Loucy (cell line): ENCODE data around the gene ZNF750.

Source experiments
- H2AFZ ChIP-seq: fragments of 200-600 bp; sonication (generic); 2 replicates; pipeline ENCODE4 v1.6.0; 2016; ENCODE audit warnings: antibody characterized with exemption, mild to moderate bottlenecking, low read length, moderate library complexity
- H3F3A ChIP-seq: fragments of 200-600 bp; 2 replicates; pipeline ENCODE4 v1.6.0; 2016; ENCODE audit warnings: antibody characterized with exemption, low read depth, mild to moderate bottlenecking
- H3K27me3 ChIP-seq: fragments of 200-600 bp; sonication (generic); 2 replicates; pipeline ENCODE4 v1.6.1; 2014; ENCODE audit warnings: low read length, mild to moderate bottlenecking; ENCODE audit not compliant: insufficient read depth, poor library complexity, severe bottlenecking
- H3K36me3 ChIP-seq: fragments of 200-600 bp; sonication (generic); 2 replicates; pipeline ENCODE4 v1.6.1; 2016; ENCODE audit warnings: low read length; ENCODE audit not compliant: insufficient read depth
- H3K4me1 ChIP-seq: fragments of 200-600 bp; sonication (generic); 2 replicates; pipeline ENCODE4 v1.5.1; 2014; ENCODE audit warnings: low read length, mild to moderate bottlenecking; ENCODE audit not compliant: insufficient read depth, poor library complexity, severe bottlenecking
- H3K4me2 ChIP-seq: fragments of 200-600 bp; sonication (generic); 2 replicates; pipeline ENCODE4 v1.6.0; 2014; ENCODE audit warnings: antibody characterized with exemption, low read length, low read depth, mild to moderate bottlenecking; ENCODE audit not compliant: poor library complexity, severe bottlenecking
- H3K4me3 ChIP-seq: fragments of 200-600 bp; sonication (generic); 2 replicates; pipeline ENCODE4 v1.5.1; 2014; ENCODE audit warnings: low read length, mild to moderate bottlenecking, mixed read lengths; ENCODE audit not compliant: poor library complexity, severe bottlenecking
- H3K79me2 ChIP-seq: fragments of 200-600 bp; sonication (generic); 2 replicates; pipeline ENCODE4 v1.6.1; 2014; ENCODE audit warnings: low read length; ENCODE audit not compliant: insufficient read depth
- H3K9ac ChIP-seq: fragments of 200-600 bp; sonication (generic); 2 replicates; pipeline ENCODE4 v1.6.0; 2014; ENCODE audit warnings: mild to moderate bottlenecking, low read depth, low read length, moderate library complexity; ENCODE audit not compliant: poor library complexity, severe bottlenecking
- H3K9me2 ChIP-seq: fragments of 200-600 bp; sonication (generic); replicated peaks from 2 replicates; pipeline ENCODE4 v1.6.1; 2016; ENCODE audit warnings: low read depth, low read length, mixed read lengths
- H3K9me3 ChIP-seq: fragments of 200-600 bp; sonication (generic); 2 replicates; pipeline ENCODE4 v1.6.1; 2014; ENCODE audit warnings: mild to moderate bottlenecking, antibody characterized with exemption, low read length, low read depth; ENCODE audit not compliant: insufficient read depth
- H4K20me1 ChIP-seq: fragments of 200-600 bp; sonication (generic); 2 replicates; pipeline ENCODE4 v1.6.0; 2014; ENCODE audit warnings: antibody characterized with exemption, low read length, mild to moderate bottlenecking; ENCODE audit not compliant: insufficient read depth, poor library complexity, severe bottlenecking
- CTCF ChIP-seq: fragments of 200-600 bp; sonication (generic); conservative IDR thresholded peaks from 2 replicates; pipeline ENCODE4 v1.5.1; 2014; ENCODE audit warnings: mild to moderate bottlenecking, antibody characterized with exemption, low read length
- EZH2phosphoT487 ChIP-seq: fragments of 200-600 bp; IDR thresholded peaks from 2 replicates; pipeline ENCODE4 v1.6.1; 2018; ENCODE audit warnings: antibody characterized with exemption, mild to moderate bottlenecking, moderate library complexity, borderline replicate concordance

Gene ZNF750

DNA sequence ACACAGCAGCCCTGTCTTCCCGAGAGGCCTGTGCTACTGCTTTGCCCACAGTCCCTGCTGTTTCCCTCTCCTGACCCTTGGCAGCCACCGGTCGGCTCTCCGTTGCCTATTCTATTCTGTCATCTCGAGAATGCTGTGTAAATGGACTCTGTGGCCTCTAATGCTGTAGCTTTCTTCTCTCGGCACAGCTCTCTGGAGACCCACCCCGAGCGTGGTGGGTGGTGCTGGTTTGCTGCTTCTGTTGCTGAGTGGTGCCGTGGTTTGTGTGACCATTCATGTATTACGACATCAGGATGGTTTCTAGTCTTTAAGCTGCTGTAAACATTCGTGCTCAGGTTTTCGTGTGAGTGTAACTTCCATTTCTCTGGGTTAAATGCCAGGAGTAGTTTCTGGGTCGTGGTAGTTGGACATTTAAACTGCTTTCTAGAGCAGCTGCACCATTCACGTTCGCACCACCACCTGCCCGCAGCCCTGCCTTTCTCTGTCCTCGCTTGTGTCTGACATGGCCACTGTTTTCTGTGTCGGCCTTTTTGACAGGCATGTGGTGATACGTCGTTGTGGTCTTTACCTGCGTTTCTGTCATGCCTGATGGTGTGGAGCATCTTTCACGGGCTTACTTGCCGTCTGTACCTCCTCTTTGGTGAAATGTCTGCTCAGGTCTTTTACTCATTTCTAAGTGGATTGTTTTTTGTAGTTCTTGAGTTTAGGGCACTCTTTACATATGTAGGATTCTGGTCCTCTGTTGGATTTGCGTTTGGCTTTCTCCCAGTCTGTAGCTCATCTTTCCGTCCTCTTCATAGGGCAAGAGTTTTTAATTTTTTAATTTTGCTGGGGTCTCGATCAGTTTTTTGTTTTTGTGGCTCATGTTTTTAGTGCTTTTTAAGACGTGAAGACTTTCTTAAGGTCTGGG, 47.7 kb upstream of the ZNF750 start:
- Histone ChIP-seq H2AFZ (no peak overlapping the region), H3K4me3 (no peak overlapping the region), H3K79me2 (peaks cover 83% of the 10 kb centered on the region), H3K4me1 (peaks cover 62% of the 10 kb centered on the region), H3K9me2 (no peaks in the 10 kb centered on the region), H3K9ac (no peak overlapping the region), H3F3A (peaks cover 3% of the 10 kb centered on the region; the same call in 1 of the 2 replicates), H3K9me3 (no peaks in the 10 kb centered on the region), H3K27me3 (no peaks in the 10 kb centered on the region), H4K20me1 (peaks cover 11% of the 10 kb centered on the region), H3K36me3 (peaks cover 48% of the 10 kb centered on the region; the same call in 1 of the 2 replicates), H3K4me2 (peak overlapping the region; percentile 29)
- no peak for TF ChIP-seq EZH2phosphoT487
- TF ChIP-seq CTCF = no peak

DNA sequence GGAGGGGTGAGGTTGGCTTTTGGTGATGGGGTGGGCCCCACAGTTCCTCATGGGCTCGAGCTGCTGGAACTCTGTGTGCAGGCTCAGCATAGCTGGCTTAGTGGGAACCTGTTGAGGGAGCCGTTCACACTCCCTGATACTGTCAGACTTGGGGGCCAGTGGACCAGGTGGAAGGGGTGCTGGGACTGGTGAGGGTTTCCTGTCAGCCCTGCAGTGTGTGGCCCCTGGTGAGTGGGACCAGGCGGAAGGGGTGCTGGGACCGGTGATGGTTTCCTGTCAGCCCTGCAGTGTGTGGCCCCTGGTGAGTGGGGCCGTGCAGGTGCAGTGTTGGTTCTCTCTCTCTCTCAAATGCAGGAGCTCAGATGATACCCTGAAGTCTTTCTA, 45.1 kb upstream of the ZNF750 start:
- no peak for TF ChIP-seq CTCF
- no peak for TF ChIP-seq EZH2phosphoT487
- Histone ChIP-seq H3K4me2 (peak overlapping the region; percentile 76), H2AFZ (no peak overlapping the region), H4K20me1 (peaks cover 21% of the 10 kb centered on the region), H3F3A (peaks cover 3% of the 10 kb centered on the region; the same call in 1 of the 2 replicates), H3K9me3 (no peaks in the 10 kb centered on the region), H3K4me3 (peak overlapping the region; percentile 57), H3K36me3 (peaks cover 27% of the 10 kb centered on the region; the same call in 1 of the 2 replicates), H3K27me3 (no peaks in the 10 kb centered on the region), H3K9me2 (no peaks in the 10 kb centered on the region), H3K4me1 (peaks cover 86% of the 10 kb centered on the region), H3K9ac (peak overlapping the region; percentile 67), H3K79me2 (peaks cover 87% of the 10 kb centered on the region)

- H3K9ac ChIP-seq = peak overlapping the region; percentile 67
- H3K4me3 ChIP-seq = peak overlapping the region; percentile 57
- H2AFZ ChIP-seq = no peak overlapping the region
- H3K9me2 ChIP-seq = no peaks in the 10 kb centered on the region
- TF ChIP-seq EZH2phosphoT487 = no peak
- TF ChIP-seq CTCF = no peak
- peaks cover 87% of the 10 kb centered on the region for H3K4me1 ChIP-seq
- H3K36me3 ChIP-seq = peaks cover 24% of the 10 kb centered on the region; the same call in 1 of the 2 replicates
- no peaks in the 10 kb centered on the region for H3K9me3 ChIP-seq
- no peaks in the 10 kb centered on the region for H3K27me3 ChIP-seq
- H3K79me2 ChIP-seq = peaks cover 87% of the 10 kb centered on the region
- H3K4me2 ChIP-seq = peak overlapping the region; percentile 76
- H3F3A ChIP-seq = peaks cover 3% of the 10 kb centered on the region; the same call in 1 of the 2 replicates
- H4K20me1 ChIP-seq = peaks cover 21% of the 10 kb centered on the region
These were observed 44.6 kb upstream of the ZNF750 start for GRCh38 chr17:82884341-82884969.
